HG02943 (cell line): ENCODE data around the gene USP21.

Experiments used
- ATAC-seq: cut with Tn5 transposase; IDR thresholded peaks from one replicate; pipeline ENCODE4 v1.9.1; 2021; ENCODE audit warnings: mild to moderate bottlenecking, low read depth, moderate library complexity; ENCODE audit not compliant: unreplicated experiment

Gene USP21

GRCh38 chr1:161166669-161167548 is 7.6 kb downstream of the USP21 start:
- ATAC-seq: no peak

- ATAC-seq: no peak
These were observed 9.6 kb downstream of the USP21 start for GRCh38 chr1:161168906-161169305.

GRCh38 chr1:161171191-161171590 is 11.9 kb downstream of the USP21 start:
- no peak for ATAC-seq

GRCh38 chr1:161171696-161172095 is 12.4 kb downstream of the USP21 start:
- no peak for ATAC-seq

GRCh38 chr1:161172349-161172748 is 13.0 kb downstream of the USP21 start:
- ATAC-seq: no peak

- no peak for ATAC-seq
These were observed 13.6 kb downstream of the USP21 start for GRCh38 chr1:161172776-161173376.

GRCh38 chr1:161173711-161174110 is 14.4 kb downstream of the USP21 start:
- no peak for ATAC-seq

- no peak for ATAC-seq
These were observed 15.6 kb downstream of the USP21 start for GRCh38 chr1:161174911-161175310.

GRCh38 chr1:161175771-161176453 is 16.6 kb downstream of the USP21 start:
- ATAC-seq: no peak

- no peak for ATAC-seq
These were observed 17.3 kb downstream of the USP21 start for GRCh38 chr1:161176468-161177111.

GRCh38 chr1:161177112-161177935 is 18.0 kb downstream of the USP21 start, which contains the start of gene B4GALT3:
Gene B4GALT3 (minus strand): TSS chr1:161177507. CDS start chr1:161176060, 1,447 bp downstream.
- peak; percentile 67 for ATAC-seq

GRCh38 chr1:161177936-161178244 is 18.6 kb downstream of the USP21 start:
- no peak for ATAC-seq

- no peak for ATAC-seq
These were observed 20.4 kb downstream of the USP21 start for GRCh38 chr1:161179698-161180097.

GRCh38 chr1:161180639-161181038 is 21.3 kb downstream of the USP21 start:
- no peak for ATAC-seq

GRCh38 chr1:161182214-161182613 is 22.9 kb downstream of the USP21 start:
- ATAC-seq: no peak

GRCh38 chr1:161185282-161185682 is 26.0 kb downstream of the USP21 start:
- ATAC-seq: peak; percentile 68

- peak; percentile 27 for ATAC-seq
These were observed 26.5 kb downstream of the USP21 start for GRCh38 chr1:161185732-161186311.

- ATAC-seq: no peak
These were observed 28.0 kb downstream of the USP21 start for GRCh38 chr1:161187311-161187710.

- no peak for ATAC-seq
These were observed 29.1 kb downstream of the USP21 start for GRCh38 chr1:161188381-161188780.

- no peak for ATAC-seq
These were observed 29.7 kb downstream of the USP21 start for GRCh38 chr1:161189036-161189435.
